Measurements from ENCODE around the gene KRTAP22-1.

Gene KRTAP22-1

DNA sequence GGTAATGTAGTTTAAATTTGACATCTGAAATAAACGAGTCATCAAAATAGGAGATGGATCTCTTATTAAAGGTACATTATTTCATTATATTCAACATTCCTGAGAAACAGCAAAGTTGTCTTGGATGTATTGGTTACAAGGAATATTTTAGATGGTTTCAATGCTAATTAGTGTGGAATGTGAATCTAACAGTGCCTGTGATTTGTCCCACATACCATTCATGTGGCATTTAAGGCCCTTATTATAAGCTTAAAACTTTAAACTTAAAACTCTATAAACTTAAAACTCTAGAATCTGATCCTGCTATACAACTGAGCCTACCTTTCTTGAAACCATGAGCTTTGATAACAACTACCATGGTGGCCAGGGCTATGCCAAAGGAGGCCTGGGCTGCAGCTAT lies at the start of gene KRTAP22-1:
Gene KRTAP22-1 (plus strand): TSS at position 301 of the 400 bp plus-strand sequence.
- DNase-seq, result no peak

DNA sequence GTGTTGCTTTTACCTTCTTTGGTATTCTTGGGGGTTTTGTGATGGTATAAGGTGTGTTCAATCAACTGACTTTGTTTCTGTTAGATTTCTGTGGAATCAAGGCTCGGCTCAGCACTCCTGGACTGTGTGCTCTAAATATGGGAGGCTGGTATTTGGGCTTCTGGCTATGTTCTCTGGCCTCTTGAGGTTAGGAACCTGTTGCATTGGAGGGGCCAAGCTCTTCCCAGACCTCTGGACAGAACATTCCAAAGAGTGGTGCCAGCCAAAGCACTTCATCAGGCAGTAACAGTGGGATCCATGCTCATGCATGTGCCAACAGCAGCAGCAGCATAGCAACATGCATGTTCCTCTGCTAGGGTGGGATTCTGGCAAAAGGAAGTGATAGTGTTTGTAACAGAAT lies 48.1 kb upstream of the KRTAP22-1 start:
- DNase-seq, result no peak

DNA sequence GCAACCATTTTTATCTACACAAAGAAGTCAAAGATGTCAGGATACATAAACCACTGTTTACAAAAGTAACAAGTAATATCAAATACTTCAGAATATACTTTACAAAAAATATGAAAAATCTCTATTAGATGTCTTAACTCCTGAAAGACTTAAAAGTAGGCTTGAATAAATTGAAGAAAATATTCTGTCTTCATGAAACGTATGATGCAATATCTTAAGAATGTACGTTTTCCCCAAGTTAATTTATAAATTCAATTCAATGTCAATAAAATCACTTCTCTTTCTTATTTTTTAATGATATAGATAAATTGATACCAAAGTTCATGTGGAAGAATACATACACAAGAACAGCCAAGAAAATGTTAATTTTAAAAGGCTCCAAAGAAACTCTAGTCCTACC lies 45.8 kb upstream of the KRTAP22-1 start:
- no peak for DNase-seq

DNA sequence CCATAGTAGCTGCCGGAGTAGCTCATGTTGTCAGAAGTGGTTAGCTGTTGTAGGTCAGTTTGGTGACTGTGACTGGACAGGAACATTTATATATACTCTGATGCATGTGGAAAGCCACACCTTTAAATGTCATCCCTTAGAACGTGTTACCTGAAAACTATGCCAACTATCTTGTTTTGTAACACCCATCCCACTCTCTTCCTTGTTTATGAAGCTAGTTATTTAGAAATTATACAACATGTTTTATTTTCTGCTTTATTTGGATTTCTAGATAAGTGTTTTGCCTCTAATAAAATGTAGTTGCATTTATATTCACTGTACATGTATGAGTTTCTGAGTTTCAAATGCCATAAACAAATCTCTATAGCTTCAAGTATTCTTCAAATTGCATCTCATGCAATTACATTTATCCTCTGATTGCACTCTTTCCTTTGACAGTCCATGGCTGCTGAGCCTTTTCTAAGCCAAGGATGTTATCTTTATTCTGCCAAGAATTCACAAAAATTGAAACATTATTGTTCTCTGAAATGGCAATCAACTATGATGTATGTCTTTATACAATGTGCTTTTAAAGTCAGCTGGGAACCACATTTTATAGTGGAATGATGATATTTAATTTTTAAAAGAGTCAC lies 39.5 kb upstream of the KRTAP22-1 start, which contains the start of gene KRTAP19-7:
Gene KRTAP19-7 (minus strand): TSS at position 51 of the 632 bp plus-strand sequence. CDS start 25 bp downstream, at position 26.
- DNase-seq, result no peak

DNA sequence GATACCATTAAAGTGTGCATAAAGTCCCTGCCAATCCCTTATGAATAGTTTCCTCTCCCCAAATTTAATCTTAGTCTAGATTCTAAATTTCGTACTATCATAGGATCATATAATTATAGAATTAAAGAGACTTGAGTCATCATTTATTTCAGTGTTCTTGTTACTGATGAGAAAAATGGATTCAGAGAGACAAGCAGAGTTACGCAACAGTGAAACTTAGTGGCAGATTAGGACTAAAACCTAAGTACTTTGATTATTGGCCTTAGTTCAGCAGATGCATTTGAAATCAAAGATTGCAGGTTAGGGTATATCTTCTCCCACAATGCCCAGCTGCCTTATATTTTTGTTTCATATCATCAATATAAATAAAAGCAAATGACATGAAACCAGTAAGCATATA lies 38.9 kb upstream of the KRTAP22-1 start:
- DNase-seq, result no peak

DNA sequence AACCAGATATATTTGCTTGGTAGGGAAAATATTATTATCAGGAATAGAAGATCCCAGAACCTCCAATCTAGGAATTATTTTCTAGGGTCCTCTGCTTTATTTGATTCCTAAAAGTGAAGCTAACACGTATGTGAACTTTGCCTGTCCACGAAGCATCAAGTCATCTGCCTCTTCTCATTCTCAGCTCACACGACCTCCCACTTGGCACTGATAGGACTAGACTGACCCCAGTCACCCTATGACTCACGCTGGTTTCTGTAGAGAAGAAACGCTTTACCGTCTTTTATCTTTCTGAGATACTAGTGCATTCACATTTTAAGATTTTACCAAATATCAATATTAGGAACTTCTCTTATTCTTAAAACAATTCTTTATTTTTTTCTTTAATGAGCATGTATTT lies 37.8 kb upstream of the KRTAP22-1 start:
- no peak for DNase-seq

DNA sequence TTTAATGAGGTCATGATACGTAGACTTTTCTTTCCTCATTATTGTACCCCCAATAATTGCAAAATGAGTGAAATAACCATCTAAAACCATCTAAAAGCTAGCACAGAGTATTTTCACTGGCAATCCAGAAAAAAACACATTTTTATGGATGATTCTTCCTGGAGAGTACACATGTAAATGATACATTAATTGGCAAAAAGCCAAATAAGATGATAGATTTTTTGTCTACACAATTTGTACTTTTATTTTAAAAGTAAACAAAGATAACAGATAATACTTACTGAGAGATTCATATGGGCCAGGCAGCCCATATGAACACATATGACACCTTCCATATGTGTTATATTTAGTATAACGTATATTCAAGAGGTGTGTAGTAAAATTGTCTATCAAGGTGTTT lies 37.3 kb upstream of the KRTAP22-1 start:
- DNase-seq, result no peak

DNA sequence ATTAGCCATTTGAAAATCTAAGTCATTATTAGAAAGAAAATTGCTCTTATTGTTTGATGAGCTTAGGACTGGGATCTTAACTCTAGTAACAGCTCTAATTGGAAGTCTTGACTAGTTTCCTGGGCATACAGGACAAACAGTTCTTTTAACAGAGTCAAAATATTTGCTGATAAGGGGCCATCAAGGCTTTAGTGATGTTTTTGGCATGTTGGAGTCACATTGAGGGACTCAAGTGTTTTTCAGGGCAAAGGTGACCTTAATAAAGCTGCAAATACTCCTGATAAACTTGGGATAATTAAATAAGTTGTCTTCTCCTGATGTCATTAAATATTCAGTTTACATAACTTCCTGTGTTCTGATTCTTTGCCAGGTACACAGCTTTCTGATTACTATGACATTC lies 33.3 kb upstream of the KRTAP22-1 start:
- DNase-seq, result no peak

DNA sequence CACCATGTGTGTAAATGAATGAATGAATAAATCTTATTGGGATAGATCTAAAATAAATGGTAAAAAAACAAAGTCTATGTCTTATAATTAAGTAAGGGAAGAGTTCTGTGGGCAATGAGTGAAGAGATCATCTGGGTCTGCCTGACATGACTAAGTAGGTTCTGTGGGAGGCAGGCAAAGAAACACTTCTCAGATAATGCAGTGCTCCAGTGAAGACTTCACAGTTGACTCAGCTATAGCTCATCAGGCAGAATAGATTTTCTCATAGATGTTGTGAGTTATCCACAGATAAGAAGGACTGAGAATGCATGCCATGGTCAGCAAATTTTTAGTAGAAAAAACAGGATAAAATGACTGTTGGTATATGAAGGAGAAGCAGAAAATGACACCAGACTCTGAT lies 23.1 kb upstream of the KRTAP22-1 start:
- DNase-seq, result no peak

DNA sequence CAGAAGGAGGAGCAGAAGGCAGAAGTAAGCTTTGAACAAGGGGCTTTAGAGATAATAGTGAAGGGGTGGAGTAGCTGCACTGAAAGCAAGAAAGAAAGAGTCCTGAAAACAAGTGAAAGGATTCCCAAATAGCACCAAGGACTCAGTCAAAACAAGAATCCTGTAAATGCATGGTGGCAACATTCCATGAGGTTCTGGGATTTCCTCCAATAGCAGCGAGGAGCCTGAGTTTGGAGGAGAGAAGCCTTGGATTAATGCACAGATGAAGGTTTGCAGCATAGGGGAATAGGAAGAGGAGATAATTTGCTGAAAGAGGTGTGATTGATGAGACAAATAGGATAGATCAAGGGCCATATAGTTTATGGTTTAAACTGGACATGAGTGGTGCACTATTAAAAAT lies 21.5 kb upstream of the KRTAP22-1 start:
- no peak for DNase-seq

DNA sequence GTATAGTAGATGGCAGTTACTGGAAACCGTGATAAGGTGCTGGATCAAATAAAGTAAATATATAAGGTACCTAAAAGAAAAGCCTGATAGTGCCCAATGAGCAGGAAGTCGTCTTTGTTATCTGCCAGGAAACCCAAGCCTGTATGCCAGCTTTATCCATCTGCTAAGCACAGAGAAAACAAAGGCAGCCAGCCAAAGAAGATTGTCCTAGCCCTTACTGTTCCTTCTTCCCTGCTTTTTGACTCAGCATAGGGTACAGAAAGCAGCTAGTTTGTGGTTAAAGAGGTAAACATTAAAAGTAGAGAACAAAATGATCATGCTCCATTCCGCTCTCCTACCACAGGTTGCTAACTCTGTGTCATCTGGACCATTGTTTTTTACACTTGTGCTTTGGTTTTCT lies 20.8 kb upstream of the KRTAP22-1 start:
- DNase-seq, result no peak

DNA sequence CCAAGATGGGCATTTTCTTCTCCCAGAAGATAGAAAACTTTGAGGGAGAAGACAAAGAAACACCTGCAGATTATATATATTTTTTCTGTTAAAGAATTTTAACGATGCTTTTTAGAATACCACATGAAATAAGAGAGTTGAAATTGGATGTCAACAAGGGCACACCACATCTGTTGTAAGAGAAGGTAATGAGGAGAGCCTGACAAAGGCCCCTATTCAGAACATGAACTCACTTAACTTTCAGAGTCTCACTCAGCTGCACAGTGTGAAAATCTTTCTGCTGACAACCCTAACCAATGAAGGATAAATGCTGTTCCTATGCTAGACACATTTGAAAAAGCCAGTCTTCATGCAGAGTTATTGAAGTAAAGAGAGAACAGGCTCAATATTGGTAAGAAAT lies 18.0 kb upstream of the KRTAP22-1 start:
- DNase-seq, result no peak

DNA sequence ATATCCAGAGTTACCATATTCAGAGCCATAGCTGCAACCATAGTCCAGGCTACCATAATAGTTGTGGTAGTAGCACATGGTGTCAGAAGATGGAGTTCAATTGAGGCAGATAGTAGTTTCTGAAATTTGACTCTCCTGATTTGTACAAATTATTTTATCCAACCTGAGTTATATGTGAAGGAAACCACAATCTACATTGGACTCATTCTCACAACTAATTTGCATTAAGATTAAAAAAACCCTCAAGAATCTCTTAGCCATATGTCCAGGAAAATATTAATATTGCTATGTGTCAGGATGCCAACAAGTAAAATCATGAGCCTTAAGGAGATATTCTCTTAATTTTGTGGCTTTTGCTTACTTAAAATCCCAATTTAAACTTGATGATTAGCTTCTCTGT lies 10.6 kb upstream of the KRTAP22-1 start, which contains the start of gene KRTAP22-2:
Gene KRTAP22-2 (minus strand): TSS at position 101 of the 400 bp plus-strand sequence.
- no peak for DNase-seq

DNA sequence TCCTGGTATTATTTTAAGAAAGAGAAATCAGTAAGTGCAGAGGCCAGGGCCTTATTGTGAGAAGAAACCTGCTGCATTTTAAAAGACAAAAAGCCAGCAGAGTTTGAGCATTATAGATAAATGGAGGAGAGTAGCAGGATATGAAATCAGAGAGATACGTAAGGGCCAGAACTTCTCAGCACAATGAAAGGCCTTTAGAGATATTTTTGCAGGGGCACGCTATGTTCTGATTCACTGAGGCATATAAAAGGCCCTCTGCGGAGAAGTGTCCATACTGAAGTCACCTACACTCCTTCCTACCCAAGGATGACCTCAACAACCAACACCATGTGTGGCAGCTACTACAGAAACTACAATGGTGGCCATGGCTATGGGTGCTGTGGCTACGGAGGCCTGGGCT lies 8.7 kb upstream of the KRTAP22-1 start, which contains the start of gene KRTAP6-3:
Gene KRTAP6-3 (plus strand): TSS at position 301 of the 400 bp plus-strand sequence. CDS start 6 bp downstream, at position 307.
- no peak for DNase-seq

DNA sequence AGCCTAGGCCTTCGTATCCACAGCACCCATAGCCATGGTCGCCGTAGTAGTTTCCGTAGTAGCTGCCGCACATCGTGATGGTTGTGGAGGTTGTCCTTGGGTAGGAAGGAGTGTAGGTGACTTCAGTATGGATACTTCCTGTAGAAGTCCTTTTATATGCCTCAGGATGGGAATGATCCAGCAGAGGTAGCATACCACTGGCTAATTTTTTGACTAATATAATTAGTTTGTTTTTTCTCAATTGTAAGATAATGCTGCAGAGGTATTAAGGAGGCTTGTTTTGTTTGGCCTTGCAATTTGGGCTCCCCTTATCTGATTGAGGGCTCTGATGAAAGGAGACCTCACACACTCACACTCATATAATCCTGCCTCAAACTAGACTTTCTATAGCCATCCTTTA lies 2.1 kb upstream of the KRTAP22-1 start, which contains the start of gene KRTAP6-2:
Gene KRTAP6-2 (minus strand): TSS at position 101 of the 400 bp plus-strand sequence. CDS start 28 bp downstream, at position 73.
- DNase-seq, result no peak

DNA sequence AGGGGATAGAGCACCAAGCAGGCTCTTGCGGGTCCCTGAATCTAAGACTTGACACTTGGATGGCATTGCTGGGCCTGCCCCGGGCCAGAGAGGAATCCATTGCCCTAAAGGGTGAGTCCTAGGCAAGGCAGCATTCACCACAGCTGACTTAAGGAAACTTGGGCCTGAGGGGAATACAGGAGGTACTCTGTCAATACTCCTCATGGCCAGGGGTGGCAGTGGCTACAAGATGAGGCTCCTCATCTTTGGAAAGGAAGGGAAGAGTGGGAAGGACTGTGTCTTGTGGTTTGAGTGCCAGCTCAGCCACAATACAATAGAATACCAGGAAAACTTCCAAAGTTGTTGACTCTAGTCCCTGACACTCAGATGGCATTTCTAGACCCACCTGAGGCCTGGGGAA lies 5.1 kb downstream of the KRTAP22-1 start:
- no peak for DNase-seq

DNA sequence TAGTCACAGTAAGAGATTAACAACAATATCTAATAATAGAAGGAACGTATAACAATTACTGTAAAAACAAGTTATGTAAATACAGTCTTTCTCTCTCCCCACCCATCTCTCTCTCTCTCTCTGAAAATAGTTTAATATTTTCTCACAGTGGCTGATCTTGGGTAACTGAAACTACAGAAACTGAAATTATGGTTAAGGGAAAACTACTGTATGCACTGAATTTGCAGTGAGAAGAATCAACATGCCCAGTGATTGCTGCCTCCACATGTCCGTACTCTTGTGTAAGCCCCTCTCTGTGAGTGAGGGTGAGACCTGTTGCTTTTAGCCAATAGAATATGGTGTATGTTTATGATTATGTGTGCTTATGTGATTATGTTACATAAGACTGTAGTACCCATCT lies 11.2 kb downstream of the KRTAP22-1 start:
- no peak for DNase-seq

DNA sequence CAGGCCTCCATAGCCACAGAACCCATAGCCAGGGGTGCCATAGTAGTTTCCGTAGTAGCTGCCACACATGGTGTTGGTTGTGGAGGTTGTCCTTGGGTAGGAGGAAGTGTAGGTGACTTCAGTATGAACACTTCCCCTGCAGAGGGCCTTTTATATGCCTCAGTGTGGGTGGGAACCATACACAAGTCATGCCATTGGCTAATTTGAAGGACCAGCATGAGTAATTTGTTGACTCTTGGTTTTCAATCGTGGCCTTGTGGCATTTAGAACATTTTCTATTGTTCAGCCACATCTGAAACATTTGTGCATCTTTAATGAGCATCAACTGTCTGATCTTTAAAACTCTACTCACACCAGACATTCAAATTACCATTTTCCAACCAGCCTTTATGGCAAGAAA lies 12.9 kb downstream of the KRTAP22-1 start, which contains the start of gene KRTAP6-1:
Gene KRTAP6-1 (minus strand): TSS at position 95 of the 400 bp plus-strand sequence. CDS start 26 bp downstream, at position 69.
- no peak for DNase-seq

DNA sequence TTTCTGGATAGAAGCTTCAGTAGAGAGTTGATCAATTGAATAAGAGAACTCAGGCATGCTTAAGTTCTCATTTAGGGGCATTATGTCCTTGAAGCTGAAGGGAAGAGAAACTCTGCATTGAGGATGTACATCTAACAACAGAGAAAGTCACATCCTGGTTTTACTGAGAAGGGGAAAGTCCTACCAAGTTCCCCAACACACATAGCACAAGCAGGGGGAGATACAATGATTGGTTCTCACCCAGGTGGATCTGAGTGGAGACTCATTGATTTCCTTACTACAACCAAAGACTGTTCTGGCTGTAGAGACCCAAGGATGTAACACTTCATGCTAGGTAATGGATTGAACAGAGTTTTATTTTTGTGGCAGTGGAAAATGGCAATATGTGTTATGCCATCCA lies 14.3 kb downstream of the KRTAP22-1 start:
- DNase-seq, result no peak

DNA sequence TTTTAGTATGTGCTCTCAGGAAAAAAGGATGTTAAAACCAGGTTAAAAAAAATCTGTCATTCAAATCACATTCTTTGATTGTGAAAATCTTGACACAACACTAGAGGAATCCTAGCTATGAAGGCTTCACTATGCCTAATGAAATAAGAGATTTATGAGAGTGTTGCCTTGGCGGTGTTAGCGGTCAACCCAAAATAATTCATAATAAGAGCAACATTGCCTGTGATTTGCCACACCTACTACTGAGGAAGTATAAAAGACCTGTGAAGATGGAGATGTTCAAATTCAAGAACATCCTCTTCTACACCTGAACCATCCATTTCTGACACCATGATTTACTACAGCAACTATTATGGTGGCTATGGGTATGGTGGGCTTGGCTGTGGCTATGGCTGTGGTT lies 15.2 kb downstream of the KRTAP22-1 start, which contains the start of gene KRTAP20-1:
Gene KRTAP20-1 (plus strand): TSS at position 301 of the 400 bp plus-strand sequence. CDS start 30 bp downstream, at position 331.
- no peak for DNase-seq

DNA sequence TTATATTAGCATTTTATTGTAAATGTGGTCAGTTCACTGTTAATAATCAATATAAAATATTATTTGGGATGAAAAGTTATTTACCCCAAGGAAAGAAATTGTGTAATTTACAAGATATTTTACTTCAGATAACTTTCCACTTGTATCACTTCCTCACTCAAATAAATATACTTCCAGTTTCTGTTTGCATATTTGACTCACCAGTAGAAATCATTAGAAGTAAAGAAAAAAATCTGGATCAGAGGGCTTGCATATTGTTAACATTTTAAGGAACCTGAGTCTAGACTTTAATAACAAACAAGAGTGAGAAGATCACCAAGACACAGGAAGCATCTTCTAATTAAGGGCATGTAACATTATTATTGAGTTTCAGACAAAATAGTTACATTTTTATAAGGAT lies 19.2 kb downstream of the KRTAP22-1 start:
- DNase-seq, result no peak

DNA sequence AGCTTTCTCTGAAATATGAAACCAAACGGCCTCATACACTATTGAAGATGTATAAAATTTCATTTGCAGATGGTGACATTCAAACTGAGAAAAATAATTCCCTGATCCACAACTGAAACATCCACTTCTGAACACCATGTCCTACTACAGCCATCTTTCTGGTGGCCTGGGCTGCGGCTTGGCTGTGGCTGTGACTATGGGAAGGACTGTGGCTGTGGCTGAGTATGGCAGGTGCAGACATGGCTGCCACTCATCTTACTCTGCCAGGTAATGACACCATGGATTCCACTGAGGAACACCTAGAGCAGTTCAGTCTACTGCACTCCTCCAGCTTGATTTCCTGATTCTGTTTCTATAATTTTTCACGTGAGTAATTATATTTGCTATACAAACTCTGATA lies 19.6 kb downstream of the KRTAP22-1 start, which contains the start of gene KRTAP20-4:
Gene KRTAP20-4 (plus strand): TSS at position 106 of the 400 bp plus-strand sequence.
- DNase-seq, result no peak

DNA sequence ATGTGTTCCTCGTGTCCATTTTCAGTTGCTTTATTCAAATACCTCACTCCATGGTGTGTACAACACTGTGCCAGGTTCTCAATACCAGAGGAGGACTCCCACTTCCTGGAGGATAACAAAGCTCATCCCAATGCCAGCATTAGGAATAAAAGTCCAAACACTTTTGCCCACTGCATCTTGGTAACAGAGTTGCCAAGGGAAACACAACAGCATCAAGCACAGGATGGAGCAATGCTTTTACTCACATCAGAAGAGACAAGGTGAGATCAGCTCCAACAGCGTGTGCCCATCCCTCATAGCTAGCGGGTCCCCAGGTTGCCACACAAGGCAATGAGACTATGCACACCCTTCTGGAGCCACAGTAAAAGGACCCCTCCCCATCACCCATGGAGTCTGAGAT lies 22.5 kb downstream of the KRTAP22-1 start:
- no peak for DNase-seq

DNA sequence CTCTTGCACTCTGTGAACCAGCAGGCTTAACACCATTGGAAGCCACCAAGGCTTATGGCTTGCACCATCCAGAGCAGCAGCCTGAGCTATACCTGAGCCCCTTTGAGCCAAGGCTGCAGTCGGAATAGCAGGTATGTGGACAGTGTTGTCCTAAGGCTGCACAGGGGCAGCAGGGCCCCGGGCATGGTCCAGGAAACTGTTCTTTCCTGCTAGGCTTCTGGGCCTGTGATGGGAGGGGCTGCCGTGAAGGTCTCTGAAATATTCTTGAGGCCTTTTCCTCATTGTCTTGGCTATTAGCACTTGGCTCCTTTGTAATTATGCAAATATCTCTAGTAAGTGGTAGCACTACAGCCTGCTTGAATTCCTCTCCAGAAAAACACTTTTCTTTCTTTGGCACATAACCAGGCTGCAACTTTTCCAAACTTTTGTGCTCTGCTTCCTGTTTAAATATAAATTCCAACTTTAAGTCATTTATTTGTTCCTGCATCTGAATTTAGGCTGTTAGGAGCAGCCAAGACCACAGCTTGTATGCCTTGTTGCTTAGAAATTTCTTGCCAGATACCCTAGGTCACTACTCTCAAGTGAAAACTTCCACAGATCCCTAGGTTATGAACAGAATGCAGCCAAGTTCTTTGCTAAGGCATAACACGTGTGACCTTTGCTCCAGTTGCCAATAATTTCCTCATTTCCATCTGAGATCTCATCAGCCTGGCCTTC lies 24.7 kb downstream of the KRTAP22-1 start:
- DNase-seq, result no peak
